ENCODE data around the gene COX7A2.

COX7A2 gene

GRCh38 chr6:75243333-75244062 lies at the start of gene COX7A2:
TSS of gene COX7A2 (minus strand) at chr6:75243801. CDS start at chr6:75243734, 67 bp downstream.
- peak; percentile 96 for DNase-seq
- in situ Hi-C loops (cut with HindIII; ENCODE audit: low pct_ligation_motif_present, low pct_unique_long_range_greater_than_20kb, low sequenced_read_pairs): no loop called here

- no peak for DNase-seq
- in situ Hi-C loops (cut with HindIII; ENCODE audit: low pct_ligation_motif_present, low pct_unique_long_range_greater_than_20kb, low sequenced_read_pairs): no loop called here
These were observed 49.0 kb upstream of the COX7A2 start for GRCh38 chr6:75292555-75292954.

GRCh38 chr6:75291744-75292143 lies 48.1 kb upstream of the COX7A2 start:
- DNase-seq: no peak
- in situ Hi-C loops (cut with HindIII; ENCODE audit: low pct_ligation_motif_present, low pct_unique_long_range_greater_than_20kb, low sequenced_read_pairs): no loop called here

GRCh38 chr6:75291331-75291730 lies 47.7 kb upstream of the COX7A2 start:
- in situ Hi-C loops (cut with HindIII; ENCODE audit: low pct_ligation_motif_present, low pct_unique_long_range_greater_than_20kb, low sequenced_read_pairs): no loop called here
- DNase-seq: no peak

- no peak for DNase-seq
- in situ Hi-C loops (cut with HindIII; ENCODE audit: low pct_ligation_motif_present, low pct_unique_long_range_greater_than_20kb, low sequenced_read_pairs): no loop called here
These were observed 46.7 kb upstream of the COX7A2 start for GRCh38 chr6:75290136-75290945.

GRCh38 chr6:75288023-75288422 lies 44.4 kb upstream of the COX7A2 start:
- in situ Hi-C loops (cut with HindIII; ENCODE audit: low pct_ligation_motif_present, low pct_unique_long_range_greater_than_20kb, low sequenced_read_pairs): no loop called here
- DNase-seq: no peak

GRCh38 chr6:75287424-75287823 lies 43.8 kb upstream of the COX7A2 start:
- in situ Hi-C loops (cut with HindIII; ENCODE audit: low pct_ligation_motif_present, low pct_unique_long_range_greater_than_20kb, low sequenced_read_pairs): no loop called here

GRCh38 chr6:75286955-75287354 lies 43.4 kb upstream of the COX7A2 start:
- in situ Hi-C loops (cut with HindIII; ENCODE audit: low pct_ligation_motif_present, low pct_unique_long_range_greater_than_20kb, low sequenced_read_pairs): no loop called here

More at GRCh38 chr6:75287424-75287823, 43.8 kb upstream of the COX7A2 start:
- DNase-seq: no peak

GRCh38 chr6:75285283-75285639 lies 41.7 kb upstream of the COX7A2 start:
- in situ Hi-C loops (cut with HindIII; ENCODE audit: low pct_ligation_motif_present, low pct_unique_long_range_greater_than_20kb, low sequenced_read_pairs): no loop called here
- DNase-seq: peak; percentile 48

More at GRCh38 chr6:75286955-75287354, 43.4 kb upstream of the COX7A2 start:
- no peak for DNase-seq

- in situ Hi-C loops (cut with HindIII; ENCODE audit: low pct_ligation_motif_present, low pct_unique_long_range_greater_than_20kb, low sequenced_read_pairs): no loop called here
These were observed 41.2 kb upstream of the COX7A2 start, which contains the start of gene TMEM30A for GRCh38 chr6:75284632-75285282. TSS of gene TMEM30A (minus strand) at chr6:75284792. CDS start at chr6:75284638, 154 bp downstream.

GRCh38 chr6:75283907-75284631 lies 40.5 kb upstream of the COX7A2 start:
- peak; percentile 34 for DNase-seq

More at GRCh38 chr6:75284632-75285282, 41.2 kb upstream of the COX7A2 start, which contains the start of gene TMEM30A:
- peak; percentile 97 for DNase-seq

GRCh38 chr6:75282706-75283105 lies 39.1 kb upstream of the COX7A2 start:
- no peak for DNase-seq
- in situ Hi-C loops (cut with HindIII; ENCODE audit: low pct_ligation_motif_present, low pct_unique_long_range_greater_than_20kb, low sequenced_read_pairs): no loop called here

More at GRCh38 chr6:75283907-75284631, 40.5 kb upstream of the COX7A2 start:
- in situ Hi-C loops (cut with HindIII; ENCODE audit: low pct_ligation_motif_present, low pct_unique_long_range_greater_than_20kb, low sequenced_read_pairs): no loop called here

GRCh38 chr6:75281653-75282052 lies 38.1 kb upstream of the COX7A2 start:
- in situ Hi-C loops (cut with HindIII; ENCODE audit: low pct_ligation_motif_present, low pct_unique_long_range_greater_than_20kb, low sequenced_read_pairs): no loop called here
- no peak for DNase-seq

- no peak for DNase-seq
These were observed 36.7 kb upstream of the COX7A2 start for GRCh38 chr6:75280131-75280855.

GRCh38 chr6:75279418-75279817 lies 35.8 kb upstream of the COX7A2 start:
- DNase-seq: no peak
- in situ Hi-C loops (cut with HindIII; ENCODE audit: low pct_ligation_motif_present, low pct_unique_long_range_greater_than_20kb, low sequenced_read_pairs): no loop called here

More at GRCh38 chr6:75280131-75280855, 36.7 kb upstream of the COX7A2 start:
- in situ Hi-C loops (cut with HindIII; ENCODE audit: low pct_ligation_motif_present, low pct_unique_long_range_greater_than_20kb, low sequenced_read_pairs): no loop called here

- in situ Hi-C loops (cut with HindIII; ENCODE audit: low pct_ligation_motif_present, low pct_unique_long_range_greater_than_20kb, low sequenced_read_pairs): no loop called here
- no peak for DNase-seq
These were observed 35.0 kb upstream of the COX7A2 start for GRCh38 chr6:75278474-75279077.

GRCh38 chr6:75275067-75275466 lies 31.5 kb upstream of the COX7A2 start:
- DNase-seq: no peak
- in situ Hi-C loops (cut with HindIII; ENCODE audit: low pct_ligation_motif_present, low pct_unique_long_range_greater_than_20kb, low sequenced_read_pairs): no loop called here

All from ACHN (cell line).